Left lung (tissue), 10 donors: ENCODE measurements around the gene WDR88. TPM values are rescaled to one million over a fixed set of nuclear protein-coding genes. Genes with fewer than 3 reads are reported as not detected.
"Not testable (repeated sequence)": the region's sequence is repeated elsewhere in the genome, so short reads cannot be mapped to it uniquely, and the experiment has no call there.

Source experiments
- ATAC-seq: fragments of 200-7000 bp; cut with Tn5 transposase; one replicate; pipeline ENCODE4 v1.9.1; 2020; ENCODE audit warnings: moderate library complexity
- DNase-seq, 4 donors: peaks; one replicate each; pipeline ENCODE4 v3.0.0-alpha.2; 2013 to 2020
- H3K27ac ChIP-seq, 2 donors: fragments of 200-600 bp; sonication (generic) in 1 of 2; one replicate each; pipeline versions ENCODE4 v1.5.0 to v1.8.0; 2020 to 2021
- H3K27me3 ChIP-seq, 2 donors: fragments of 200-600 bp; sonication (generic) in 1 of 2; one replicate each; pipeline versions ENCODE4 v1.5.0 to v1.8.0; 2020 to 2021
- H3K36me3 ChIP-seq, 2 donors: fragments of 200-600 bp; sonication (generic) in 1 of 2; one replicate each; pipeline versions ENCODE4 v1.5.0 to v1.8.0; 2020 to 2021
- H3K4me1 ChIP-seq, 2 donors: fragments of 200-600 bp; one replicate each; pipeline ENCODE4 v1.8.0; 2021
- H3K4me3 ChIP-seq, 2 donors: fragments of 200-600 bp; sonication (generic) in 1 of 2; one replicate each; pipeline versions ENCODE4 v1.5.0 to v1.8.0; 2020 to 2021; ENCODE audit warnings: mild to moderate bottlenecking in 1 of 2
- H3K9me3 ChIP-seq, 2 donors: fragments of 200-600 bp; sonication (generic) in 1 of 2; one replicate each; pipeline versions ENCODE4 v1.5.0 to v1.8.0; 2020 to 2021
- CTCF ChIP-seq, 2 donors: fragments of 200-600 bp; sonication (generic) in 1 of 2; IDR thresholded peaks; one replicate each; pipeline versions ENCODE4 v1.5.0 to v1.8.0; 2021; ENCODE audit warnings: antibody characterized with exemption in 2 of 2
- intact Hi-C, 2 donors: fragments of 100-400 bp; cut with DNase I; formaldehyde crosslinking; loops; one replicate each; pipeline versions ENCODE4 v1.11.2 to v1.14.2; 2022
- polyA plus RNA-seq, 6 donors: library from polyadenylated mRNA; unstranded; fragments of 120-200 nt; gene quantifications; one replicate each; pipeline ENCODE4 v1.2.1, GENCODE V29; 2013; ENCODE audit not compliant: insufficient read length in 6 of 6
- total RNA-seq, 2 donors: library from RNA; stranded (reverse); fragmentation: NEBNext Ultra II Directional; extraction: Animal tissue kit (Norgen Biotek cat#: 25700); gene quantifications; one replicate each; pipeline ENCODE4 v1.2.1, GENCODE V29; 2021
- donor health status: DM: no; HTN: yes; CAD: no.
- donor health status: DM: no; HTN: no; CAD: no.

The WDR88 gene
- total and polyA plus RNA-seq, 8 donors: 1.2 to 1.9 (median 1.5) TPM; not detected in 2

GRCh38 chr19:33219261-33219815 lies 87.4 kb downstream of the WDR88 start:
- Histone ChIP-seq H3K4me1 (no peaks in the 10 kb centered on the region), H3K27ac (no peak overlapping the region), H3K4me3 (no peak overlapping the region), H3K27me3 (peaks cover 4 to 50% of the 10 kb centered on the region in 2 donors), H3K36me3 (no peaks in the 10 kb centered on the region), H3K9me3 (no peaks in the 10 kb centered on the region)
- DNase-seq (peak in 1 of 4 donors; percentile 51), ATAC-seq (no peak)
- intact Hi-C loops: no loop called here
- no peak for TF ChIP-seq CTCF (IDR thresholded peaks at IDR 0.05)

GRCh38 chr19:33220115-33220514 lies 88.2 kb downstream of the WDR88 start:
- no peak for ATAC-seq
- no peaks in the 10 kb centered on the region for H3K36me3 ChIP-seq
- TF ChIP-seq CTCF (IDR thresholded peaks at IDR 0.05): no peak

GRCh38 chr19:33220735-33221134 lies 88.8 kb downstream of the WDR88 start:
- H3K9me3 ChIP-seq: no peaks in the 10 kb centered on the region
- no peaks in the 10 kb centered on the region for H3K36me3 ChIP-seq
- intact Hi-C loops: no loop called here
- H3K4me1 ChIP-seq: peaks cover 0 to 7% of the 10 kb centered on the region in 2 donors
- TF ChIP-seq CTCF (IDR thresholded peaks at IDR 0.05): no peak
- ATAC-seq (no peak), DNase-seq (peak in 1 of 4 donors; percentile 65)
- H3K27ac ChIP-seq: no peak overlapping the region
- H3K27me3 ChIP-seq: peaks cover 18 to 63% of the 10 kb centered on the region in 2 donors
- H3K4me3 ChIP-seq: no peak overlapping the region

More at GRCh38 chr19:33220115-33220514, 88.2 kb downstream of the WDR88 start:
- H3K4me3 ChIP-seq: no peak overlapping the region
- no peaks in the 10 kb centered on the region for H3K9me3 ChIP-seq
- no peak overlapping the region for H3K27ac ChIP-seq
- peak in 1 of 4 donors; percentile 67 for DNase-seq
- peaks cover 12 to 57% of the 10 kb centered on the region in 2 donors for H3K27me3 ChIP-seq
- intact Hi-C loops: no loop called here
- H3K4me1 ChIP-seq: peaks cover 0 to under 1% of the 10 kb centered on the region in 2 donors

GRCh38 chr19:33221638-33222037 lies 89.7 kb downstream of the WDR88 start:
- Histone ChIP-seq H3K27ac (no peak overlapping the region), H3K4me3 (no peak overlapping the region), H3K9me3 (no peaks in the 10 kb centered on the region), H3K36me3 (no peaks in the 10 kb centered on the region), H3K27me3 (peaks cover 26 to 72% of the 10 kb centered on the region in 2 donors), H3K4me1 (peaks cover 0 to 14% of the 10 kb centered on the region in 2 donors)
- TF ChIP-seq CTCF (IDR thresholded peaks at IDR 0.05): no peak
- peak in 1 of 4 donors; percentile 55 for DNase-seq
- no peak for ATAC-seq
- intact Hi-C loops: no loop called here

GRCh38 chr19:33222255-33222654 lies 90.3 kb downstream of the WDR88 start:
- H3K4me3 ChIP-seq, H3K36me3 ChIP-seq, H3K27ac ChIP-seq, ATAC-seq, DNase-seq, intact Hi-C loops, H3K9me3 ChIP-seq: not testable (repeated sequence)
- H3K27me3 ChIP-seq: peaks cover 33 to 79% of the 10 kb centered on the region in 2 donors
- peaks cover 0 to 20% of the 10 kb centered on the region in 2 donors for H3K4me1 ChIP-seq
